ENCODE data around the gene MRFAP1. TPM values are rescaled to one million over a fixed set of nuclear protein-coding genes. Genes with fewer than 3 reads are reported as not detected.

The MRFAP1 gene
- total RNA-seq, 1 experiment from 2014 or later = 212 TPM

GRCh38 chr4:6591781-6592180 is 48.7 kb upstream of the MRFAP1 start:
- Histone ChIP-seq H3K4me3 (ENCODE audit: low read depth in 2 of 2, low read length in 2 of 2) (no peak overlapping the region), H3K4me1 (ENCODE audit: control insufficient read depth, insufficient read depth, low read length) (no peaks in the 10 kb centered on the region), H3K9me3 (ENCODE audit: control insufficient read depth, insufficient read depth, low read depth, low read length) (no peaks in the 10 kb centered on the region), H3K27me3 (ENCODE audit: control insufficient read depth, insufficient read depth, low read length) (no peaks in the 10 kb centered on the region), H3K36me3 (ENCODE audit: control insufficient read depth, insufficient read depth, low read length) (no peaks in the 10 kb centered on the region), H3K27ac (ENCODE audit: low read length) (no peak overlapping the region)
- no peak for TF ChIP-seq SIN3A (IDR thresholded peaks at IDR 0.05; ENCODE audit: borderline replicate concordance, insufficient read depth, low read depth, low read length)
- no peak for TF ChIP-seq TCF7L2 (IDR thresholded peaks at IDR 0.05; ENCODE audit: low read depth, low read length)
- no peak for TF ChIP-seq POLR2AphosphoS5 (IDR thresholded peaks at IDR 0.05; ENCODE audit: low read depth, low read length)
- TF ChIP-seq CTCF (IDR thresholded peaks at IDR 0.05) = no peak
- TF ChIP-seq REST (IDR thresholded peaks at IDR 0.05; ENCODE audit: insufficient read depth in 1 of 2, low read depth in 2 of 2, low read length in 1 of 2) = no peak
- DNase-seq (ENCODE audit: low read depth, low spot score) (no peak), ATAC-seq (no peak)
- CTCF ChIA-PET = no interaction called here
- in situ Hi-C loops (cut with HindIII; ENCODE audit: low pct_unique_long_range_greater_than_20kb, low sequenced_read_pairs) = no loop called here
- BruUV-seq (replicated peaks) = no TSS peak
- POLR2A ChIA-PET = no interaction called here
- intact Hi-C loops (cut with micrococcal nuclease; ENCODE audit: unreplicated experiment) = no loop called here

- ATAC-seq (no peak), DNase-seq (ENCODE audit: low read depth, low spot score) (no peak)
- Histone ChIP-seq H3K27ac (ENCODE audit: low read length) (no peak overlapping the region), H3K9me3 (ENCODE audit: control insufficient read depth, insufficient read depth, low read depth, low read length) (no peaks in the 10 kb centered on the region), H3K4me1 (ENCODE audit: control insufficient read depth, insufficient read depth, low read length) (no peaks in the 10 kb centered on the region), H3K4me3 (ENCODE audit: low read depth in 2 of 2, low read length in 2 of 2) (no peak overlapping the region), H3K27me3 (ENCODE audit: control insufficient read depth, insufficient read depth, low read length) (no peaks in the 10 kb centered on the region), H3K36me3 (ENCODE audit: control insufficient read depth, insufficient read depth, low read length) (no peaks in the 10 kb centered on the region)
- ChIA-PET POLR2A (no interaction called here), CTCF (no interaction called here)
- intact Hi-C loops (cut with micrococcal nuclease; ENCODE audit: unreplicated experiment) = no loop called here
- BruUV-seq (replicated peaks) = no TSS peak
- in situ Hi-C loops (cut with HindIII; ENCODE audit: low pct_unique_long_range_greater_than_20kb, low sequenced_read_pairs) = no loop called here
- TF ChIP-seq POLR2AphosphoS5 (IDR thresholded peaks at IDR 0.05; ENCODE audit: low read depth, low read length) (no peak), REST (IDR thresholded peaks at IDR 0.05; ENCODE audit: insufficient read depth in 1 of 2, low read depth in 2 of 2, low read length in 1 of 2) (no peak), TCF7L2 (IDR thresholded peaks at IDR 0.05; ENCODE audit: low read depth, low read length) (no peak), CTCF (IDR thresholded peaks at IDR 0.05) (no peak), SIN3A (IDR thresholded peaks at IDR 0.05; ENCODE audit: borderline replicate concordance, insufficient read depth, low read depth, low read length) (no peak)
These were observed 47.5 kb upstream of the MRFAP1 start for GRCh38 chr4:6592804-6593563.
